GM23338 (cell line): Measurements from ENCODE around the gene FCN1. TPM values are rescaled to one million over a fixed set of nuclear protein-coding genes. Genes with fewer than 3 reads are reported as not detected.

Source experiments
- ATAC-seq: fragments of 200-7000 bp; cut with Tn5 transposase; 3 replicates; pipeline ENCODE4 v1.9.1; 2020
- DNase-seq: peaks from one replicate; pipeline ENCODE4 v3.0.0-alpha.2; 2015; ENCODE audit warnings: low spot score
- H2AFZ ChIP-seq: fragments of 200-600 bp; sonication (generic); 2 replicates; pipeline ENCODE4 v1.8.0; 2016; ENCODE audit warnings: antibody characterized with exemption, mild to moderate bottlenecking, moderate library complexity
- H3F3A ChIP-seq: fragments of 200-600 bp; sonication (generic); replicated peaks from 2 replicates; pipeline ENCODE4 v1.8.0; 2017; ENCODE audit warnings: antibody characterized with exemption, mixed run types, low read depth
- H3K27ac ChIP-seq: fragments of 200-600 bp; sonication (generic); 2 replicates; pipeline ENCODE4 v1.6.1; 2016; ENCODE audit warnings: low read depth
- H3K27me3 ChIP-seq: fragments of 200-600 bp; sonication (generic); 2 replicates; pipeline ENCODE4 v1.8.0; 2016; ENCODE audit warnings: mild to moderate bottlenecking, mixed run types, moderate library complexity; ENCODE audit not compliant: insufficient read depth
- H3K36me3 ChIP-seq: fragments of 200-600 bp; sonication (generic); 2 replicates; pipeline ENCODE4 v1.8.0; 2016; ENCODE audit warnings: mild to moderate bottlenecking; ENCODE audit not compliant: insufficient read depth
- H3K4me1 ChIP-seq: fragments of 200-600 bp; sonication (generic); 2 replicates; pipeline ENCODE4 v1.8.0; 2016; ENCODE audit warnings: mild to moderate bottlenecking, moderate library complexity; ENCODE audit not compliant: insufficient read depth
- H3K4me2 ChIP-seq: fragments of 200-600 bp; sonication (generic); 2 replicates; pipeline ENCODE4 v1.7.1; 2017; ENCODE audit warnings: mixed run types
- H3K4me3 ChIP-seq: fragments of 200-600 bp; sonication (generic); 2 replicates; pipeline ENCODE4 v1.6.1; 2016; ENCODE audit warnings: mixed run types
- H3K79me2 ChIP-seq: fragments of 200-600 bp; sonication (generic); replicated peaks from 2 replicates; pipeline ENCODE4 v1.8.0; 2017; ENCODE audit warnings: mild to moderate bottlenecking; ENCODE audit not compliant: insufficient read depth
- H3K9me2 ChIP-seq: fragments of 200-600 bp; sonication (generic); 2 replicates; pipeline ENCODE4 v1.8.0; 2017; ENCODE audit not compliant: insufficient read depth
- H4K20me1 ChIP-seq: fragments of 200-600 bp; sonication (generic); replicated peaks from 2 replicates; pipeline ENCODE4 v1.8.0; 2017; ENCODE audit warnings: mild to moderate bottlenecking; ENCODE audit not compliant: insufficient read depth
- H3K27ac Mint-ChIP-seq: 2 replicates; pipeline ENCODE4 v1.8.0; 2020; ENCODE audit warnings: inconsistent platforms, mild to moderate bottlenecking, moderate library complexity, mixed read lengths
- H3K27me3 Mint-ChIP-seq: 3 replicates; pipeline ENCODE4 v1.8.0; 2022; ENCODE audit warnings: low read depth, mild to moderate bottlenecking, moderate library complexity, mixed read lengths, inconsistent platforms; ENCODE audit not compliant: insufficient read depth, poor library complexity
- H3K36me3 Mint-ChIP-seq: 3 replicates; pipeline ENCODE4 v1.8.0; 2021; ENCODE audit warnings: low read depth, mild to moderate bottlenecking, inconsistent platforms, moderate library complexity, mixed read lengths
- H3K4me1 Mint-ChIP-seq: 3 replicates; pipeline ENCODE4 v1.8.0; 2020; ENCODE audit warnings: mild to moderate bottlenecking, inconsistent platforms, mixed read lengths
- H3K4me3 Mint-ChIP-seq: 3 replicates; pipeline ENCODE4 v1.8.0; 2021; ENCODE audit warnings: moderate library complexity, mild to moderate bottlenecking, inconsistent platforms, mixed read lengths
- H3K9me3 Mint-ChIP-seq: 3 replicates; pipeline ENCODE4 v1.8.0; 2020; ENCODE audit warnings: moderate library complexity, mild to moderate bottlenecking, inconsistent platforms, mixed read lengths
- CREB1 ChIP-seq: fragments of 250-450 bp; sonication (Bioruptor Pico); IDR thresholded peaks from 2 replicates; pipeline ENCODE4 v1.5.0; 2020; ENCODE audit warnings: low read depth, mild to moderate bottlenecking, moderate library complexity
- ETS1 ChIP-seq: IDR thresholded peaks from 2 replicates; pipeline ENCODE4 v1.6.1; 2016; ENCODE audit warnings: antibody characterized with exemption
- EZH2 ChIP-seq: fragments of 200-600 bp; sonication (generic); IDR thresholded peaks from one replicate; pipeline ENCODE4 v1.8.0; 2017; ENCODE audit warnings: antibody characterized with exemption, mild to moderate bottlenecking, low read depth; ENCODE audit not compliant: unreplicated experiment
- EZH2phosphoT487 ChIP-seq: fragments of 200-600 bp; sonication (generic); IDR thresholded peaks from one replicate; pipeline ENCODE4 v1.8.1; 2018; ENCODE audit warnings: antibody characterized with exemption; ENCODE audit not compliant: unreplicated experiment
- JUNB ChIP-seq: IDR thresholded peaks from one replicate; pipeline ENCODE4 v1.6.1; 2016; ENCODE audit warnings: antibody characterized with exemption; ENCODE audit not compliant: unreplicated experiment
- NANOG ChIP-seq: IDR thresholded peaks from 2 replicates; pipeline ENCODE4 v1.6.1; 2016; ENCODE audit warnings: antibody characterized with exemption, borderline replicate concordance
- POLR2AphosphoS5 ChIP-seq: IDR thresholded peaks from 2 replicates; pipeline ENCODE4 v1.6.1; 2016; ENCODE audit warnings: antibody characterized with exemption, low read depth
- REST ChIP-seq: IDR thresholded peaks from one replicate; pipeline ENCODE4 v1.6.1; 2018; ENCODE audit warnings: antibody characterized with exemption; ENCODE audit not compliant: unreplicated experiment
- STAT1 ChIP-seq: IDR thresholded peaks from one replicate; pipeline ENCODE4 v1.6.1; 2016; ENCODE audit warnings: antibody characterized with exemption; ENCODE audit not compliant: unreplicated experiment
- ZNF114 ChIP-seq: fragments of 250-450 bp; sonication (Bioruptor Pico); IDR thresholded peaks from 2 replicates; pipeline ENCODE4 v1.5.0; 2020; ENCODE audit warnings: mild to moderate bottlenecking, moderate library complexity
- ZNF331 ChIP-seq: fragments of 250-450 bp; sonication (Bioruptor Pico); IDR thresholded peaks from 2 replicates; pipeline ENCODE4 v1.5.0; 2020; ENCODE audit warnings: low read depth, mild to moderate bottlenecking, moderate library complexity
- ZNF462 ChIP-seq: fragments of 250-450 bp; sonication (Bioruptor Pico); IDR thresholded peaks from 2 replicates; pipeline ENCODE4 v1.5.0; 2020; ENCODE audit warnings: mild to moderate bottlenecking, moderate library complexity
- polyA plus RNA-seq: library from polyadenylated mRNA; unstranded; fragments of >200 nt; fragmentation: Nextera tagmentation; extraction: Ambion mirVana; gene quantifications from 2 replicates; pipeline ENCODE4 v1.2.1, GENCODE V29; 2016
- total RNA-seq: library from RNA; depleted of rRNA; stranded (reverse); fragments of >200 nt; shearing (Covaris generic); gene quantifications from 2 replicates; pipeline ENCODE4 v1.2.3, GENCODE V29; 2014

Gene FCN1
- total and polyA plus RNA-seq, 2 experiments from 2014 or later: not detected

GRCh38 chr9:134965851-134966250, 48.1 kb upstream of the FCN1 start (continued):
- no peak for TF ChIP-seq EZH2
- TF ChIP-seq CREB1 (CRISPR knock-in tag): no peak
- no peak for TF ChIP-seq ETS1
- no peak for TF ChIP-seq ZNF331 (CRISPR knock-in tag)

GRCh38 chr9:134965411-134965810, 47.7 kb upstream of the FCN1 start:
- no peaks in the 10 kb centered on the region for H3K36me3 Mint-ChIP-seq
- no peak overlapping the region for H3K27ac Mint-ChIP-seq
- H2AFZ ChIP-seq: no peak overlapping the region
- H3K4me3 ChIP-seq: no peak overlapping the region
- no peak overlapping the region for H3K4me3 Mint-ChIP-seq
- no peaks in the 10 kb centered on the region; the same call in 1 of the 3 replicates for H3K9me3 Mint-ChIP-seq
- H3F3A ChIP-seq: no peaks in the 10 kb centered on the region
- ATAC-seq (no peak), DNase-seq (no peak)
- no peaks in the 10 kb centered on the region for H3K79me2 ChIP-seq
- H3K27me3 Mint-ChIP-seq: peaks cover 8% of the 10 kb centered on the region
- H3K27me3 ChIP-seq: no peaks in the 10 kb centered on the region
- H4K20me1 ChIP-seq: no peaks in the 10 kb centered on the region
- peaks cover 17% of the 10 kb centered on the region for H3K4me1 Mint-ChIP-seq
- H3K36me3 ChIP-seq: no peaks in the 10 kb centered on the region
- no peaks in the 10 kb centered on the region for H3K9me2 ChIP-seq
- no peaks in the 10 kb centered on the region for H3K4me1 ChIP-seq
- H3K4me2 ChIP-seq: no peak overlapping the region
- H3K27ac ChIP-seq: no peak overlapping the region
- TF ChIP-seq JUNB (no peak), POLR2AphosphoS5 (no peak), EZH2 (no peak), ZNF331 (CRISPR knock-in tag) (no peak), ZNF462 (CRISPR knock-in tag) (no peak), CREB1 (CRISPR knock-in tag) (no peak), REST (no peak), ETS1 (no peak), STAT1 (no peak), EZH2phosphoT487 (no peak), ZNF114 (CRISPR knock-in tag) (no peak), NANOG (no peak)
